ENCODE data around the gene EP400. TPM values are rescaled to one million over a fixed set of nuclear protein-coding genes. Genes with fewer than 3 reads are reported as not detected.

The EP400 gene
- total RNA-seq, 2 experiments from 2014 or later: 45.6 to 46.1 TPM

GRCh38 chr12:132108211-132108832, 158.6 kb downstream of the EP400 start:
- H3K4me1 Mint-ChIP-seq (ENCODE audit: low read depth): no peaks in the 10 kb centered on the region
- ChIA-PET POLR2A (no interaction called here), CTCF (no interaction called here)
- DNase-seq (no peak), ATAC-seq (no peak)
- no peak overlapping the region for H3K4me3 Mint-ChIP-seq
- H3K27ac Mint-ChIP-seq: no peak overlapping the region
- H3K9me3 Mint-ChIP-seq: no peaks in the 10 kb centered on the region
- H3K36me3 Mint-ChIP-seq (ENCODE audit: low read depth): peaks cover 29% of the 10 kb centered on the region
- TF ChIP-seq CTCF (IDR thresholded peaks at IDR 0.05): no peak
- intact Hi-C loops (cut with micrococcal nuclease): no loop called here
- no peaks in the 10 kb centered on the region for H3K27me3 Mint-ChIP-seq

GRCh38 chr12:132109741-132110140, 160.0 kb downstream of the EP400 start:
- ChIA-PET POLR2A (no interaction called here), CTCF (no interaction called here)
- no peak for TF ChIP-seq CTCF (IDR thresholded peaks at IDR 0.05)
- ATAC-seq (no peak), DNase-seq (no peak)
- Mint-ChIP-seq H3K4me3 (no peak overlapping the region), H3K36me3 (ENCODE audit: low read depth) (peaks cover 31% of the 10 kb centered on the region), H3K9me3 (no peaks in the 10 kb centered on the region), H3K27me3 (no peaks in the 10 kb centered on the region), H3K27ac (no peak overlapping the region), H3K4me1 (ENCODE audit: low read depth) (no peaks in the 10 kb centered on the region)
- intact Hi-C loops (cut with micrococcal nuclease): no loop called here

GRCh38 chr12:132110677-132111076, 160.9 kb downstream of the EP400 start:
- no peak for DNase-seq
- intact Hi-C loops (cut with micrococcal nuclease): no loop called here
- peaks cover 27% of the 10 kb centered on the region for H3K36me3 Mint-ChIP-seq (ENCODE audit: low read depth)
- no peak for TF ChIP-seq CTCF (IDR thresholded peaks at IDR 0.05)
- H3K4me3 Mint-ChIP-seq: no peak overlapping the region
- no peaks in the 10 kb centered on the region for H3K27me3 Mint-ChIP-seq
- no peak overlapping the region for H3K27ac Mint-ChIP-seq
- H3K4me1 Mint-ChIP-seq (ENCODE audit: low read depth): no peaks in the 10 kb centered on the region
- POLR2A ChIA-PET: no interaction called here
- H3K9me3 Mint-ChIP-seq: no peaks in the 10 kb centered on the region
- no peak for ATAC-seq
- CTCF ChIA-PET: no interaction called here

- ChIA-PET CTCF (no interaction called here), POLR2A (no interaction called here)
- H3K4me3 Mint-ChIP-seq: no peak overlapping the region
- H3K27ac Mint-ChIP-seq: no peak overlapping the region
- no peaks in the 10 kb centered on the region for H3K27me3 Mint-ChIP-seq
- no peaks in the 10 kb centered on the region for H3K9me3 Mint-ChIP-seq
- TF ChIP-seq CTCF (IDR thresholded peaks at IDR 0.05): no peak
- intact Hi-C loops (cut with micrococcal nuclease): no loop called here
- no peaks in the 10 kb centered on the region for H3K4me1 Mint-ChIP-seq (ENCODE audit: low read depth)
- ATAC-seq (no peak), DNase-seq (no peak)
- peaks cover 34% of the 10 kb centered on the region for H3K36me3 Mint-ChIP-seq (ENCODE audit: low read depth)
Observed at GRCh38 chr12:132111654-132112304, 162.0 kb downstream of the EP400 start.

- H3K27me3 Mint-ChIP-seq: no peaks in the 10 kb centered on the region
- TF ChIP-seq CTCF (IDR thresholded peaks at IDR 0.05): no peak
- no peak overlapping the region for H3K4me3 Mint-ChIP-seq
- H3K27ac Mint-ChIP-seq: no peak overlapping the region
- intact Hi-C loops (cut with micrococcal nuclease): no loop called here
- no peaks in the 10 kb centered on the region for H3K4me1 Mint-ChIP-seq (ENCODE audit: low read depth)
- DNase-seq (no peak), ATAC-seq (no peak)
- H3K36me3 Mint-ChIP-seq (ENCODE audit: low read depth): peaks cover 21% of the 10 kb centered on the region
- CTCF ChIA-PET: no interaction called here
- POLR2A ChIA-PET: no interaction called here
- H3K9me3 Mint-ChIP-seq: no peaks in the 10 kb centered on the region
Observed at GRCh38 chr12:132114667-132115066, 164.9 kb downstream of the EP400 start.
